Neuronal stem cell (in vitro differentiated cells): ENCODE measurements around the gene TNFRSF18.
A peak's percentile ranks its signal among the peaks of the same experiment; 100 is the strongest.

Experiments
- DNase-seq: peaks from one replicate; pipeline ENCODE4 v3.0.0-alpha.2; 2013; ENCODE audit warnings: low spot score
- H2AFZ ChIP-seq: one replicate; pipeline ENCODE4 v1.6.1; 2013; ENCODE audit warnings: mild to moderate bottlenecking, low read length, inconsistent platforms
- H2AK5ac ChIP-seq: 2 replicates; pipeline ENCODE4 v1.6.1; 2013; ENCODE audit warnings: low read depth, mild to moderate bottlenecking, inconsistent platforms, low read length, moderate library complexity, mixed read lengths
- H2BK120ac ChIP-seq: 2 replicates; pipeline ENCODE4 v1.6.1; 2013; ENCODE audit warnings: low read depth, mild to moderate bottlenecking, inconsistent platforms, low read length, moderate library complexity, mixed read lengths
- H2BK12ac ChIP-seq: one replicate; pipeline ENCODE4 v1.6.1; 2013; ENCODE audit warnings: low read length, inconsistent platforms
- H2BK15ac ChIP-seq: 2 replicates; pipeline ENCODE4 v1.6.1; 2013; ENCODE audit warnings: mild to moderate bottlenecking, low read length, inconsistent platforms, mixed read lengths
- H2BK5ac ChIP-seq: one replicate; pipeline ENCODE4 v1.6.1; 2013; ENCODE audit warnings: inconsistent platforms, mild to moderate bottlenecking, low read length, moderate library complexity
- H3K14ac ChIP-seq: one replicate; pipeline ENCODE4 v1.6.1; 2013; ENCODE audit warnings: low read length, inconsistent platforms
- H3K18ac ChIP-seq: 2 replicates; pipeline ENCODE4 v1.6.1; 2013; ENCODE audit warnings: low read length, inconsistent platforms
- H3K23ac ChIP-seq: 2 replicates; pipeline ENCODE4 v1.6.1; 2013; ENCODE audit warnings: low read depth, mild to moderate bottlenecking, mixed read lengths, low read length, inconsistent platforms; ENCODE audit not compliant: poor library complexity
- H3K27ac ChIP-seq: replicated peaks from 3 replicates; pipeline ENCODE4 v1.5.1; 2013; ENCODE audit warnings: low read length, inconsistent platforms
- H3K27me3 ChIP-seq, 3 experiments: 2 replicates each; pipeline ENCODE4 v1.6.1; 2013; ENCODE audit warnings: low read length in 3 of 3, mild to moderate bottlenecking in 2 of 3, inconsistent platforms in 1 of 3, low read depth in 1 of 3, mixed read lengths in 1 of 3, moderate library complexity in 1 of 3; ENCODE audit not compliant: control insufficient read depth in 3 of 3, insufficient read depth in 3 of 3
- H3K36me3 ChIP-seq, 2 donors: replicated peaks in 1 of 2; 2 replicates each; pipeline ENCODE4 v1.6.1; 2013; ENCODE audit warnings: low read length in 2 of 2; ENCODE audit not compliant: control insufficient read depth in 2 of 2, insufficient read depth in 2 of 2
- H3K4ac ChIP-seq: 2 replicates; pipeline ENCODE4 v1.6.1; 2013; ENCODE audit warnings: inconsistent platforms, mild to moderate bottlenecking, low read length, moderate library complexity
- H3K4me1 ChIP-seq, 2 donors: 1 replicate in 1 of 2; 2 replicates in 1 of 2; pipeline ENCODE4 v1.6.1; 2013; ENCODE audit warnings: low read length in 2 of 2, low read depth in 1 of 2; ENCODE audit not compliant: control insufficient read depth in 2 of 2, insufficient read depth in 1 of 2
- H3K4me2 ChIP-seq: one replicate; pipeline ENCODE4 v1.6.1; 2013; ENCODE audit warnings: mild to moderate bottlenecking, low read length, inconsistent platforms; ENCODE audit not compliant: insufficient read depth, poor library complexity, severe bottlenecking
- H3K4me3 ChIP-seq, 2 donors: 2 replicates each; pipeline ENCODE4 v1.5.1; 2013; ENCODE audit warnings: low read length in 2 of 2, mild to moderate bottlenecking in 2 of 2, inconsistent platforms in 1 of 2, moderate library complexity in 1 of 2
- H3K79me1 ChIP-seq: one replicate; pipeline ENCODE4 v1.6.1; 2013; ENCODE audit warnings: low read depth, mild to moderate bottlenecking, inconsistent platforms, low read length, moderate library complexity
- H3K9ac ChIP-seq: one replicate; pipeline ENCODE4 v1.6.1; 2013; ENCODE audit warnings: mild to moderate bottlenecking, low read depth, low read length, inconsistent platforms; ENCODE audit not compliant: poor library complexity
- H3K9me3 ChIP-seq, 2 donors: replicated peaks in 1 of 2; 2 replicates each; pipeline versions ENCODE3 to v1.6.1; 2013; ENCODE audit warnings: low read length in 2 of 2, mild to moderate bottlenecking in 2 of 2, inconsistent platforms in 1 of 2, low read depth in 1 of 2, mixed read lengths in 1 of 2, moderate library complexity in 1 of 2; ENCODE audit not compliant: control insufficient read depth in 2 of 2, insufficient read depth in 1 of 2
- H4K8ac ChIP-seq: one replicate; pipeline ENCODE4 v1.6.1; 2013; ENCODE audit warnings: low read depth, mild to moderate bottlenecking, inconsistent platforms, low read length, moderate library complexity
- H4K91ac ChIP-seq: one replicate; pipeline ENCODE4 v1.6.1; 2013; ENCODE audit warnings: low read length, low read depth, mild to moderate bottlenecking, inconsistent platforms; ENCODE audit not compliant: poor library complexity
- WGBS, 2 donors: extraction: QIAGEN DNeasy Blood & Tissue Kit; methylation state at CpG; one replicate each; pipeline ENCODE4 v1.1.7; 2013; ENCODE audit warnings: missing lambda C conversion rate in 2 of 2, mixed read lengths in 1 of 2; ENCODE audit not compliant: insufficient read length in 2 of 2, insufficient replicate concordance in 1 of 2; ENCODE audit errors: extremely low coverage in 2 of 2; 5-methylcytosine and 5-hydroxymethylcytosine counted together

Gene TNFRSF18

GRCh38 chr1:1239614-1240347 is 33.4 kb upstream of the TNFRSF18 start:
- Histone ChIP-seq H2BK120ac (no peak overlapping the region), H3K4me1 (peaks cover 11 to 38% of the 10 kb centered on the region in 2 donors), H3K23ac (peak overlapping the region; percentile 80), H3K9me3 (no peaks in the 10 kb centered on the region), H2AFZ (no peak overlapping the region), H3K27ac (no peak overlapping the region), H2AK5ac (peak overlapping the region; percentile 90), H2BK5ac (peak overlapping the region; percentile 70), H3K9ac (peak overlapping the region; percentile 77), H3K14ac (no peak overlapping the region), H4K91ac (peak overlapping the region; percentile 30), H3K4me3 (no peak overlapping the region), H4K8ac (no peak overlapping the region), H3K27me3 (peaks cover 0 to 4% (median 0%) of the 10 kb centered on the region in 3 experiments), H3K36me3 (peaks cover 0 to 3% of the 10 kb centered on the region in 2 donors), H2BK15ac (peak overlapping the region; percentile 58), H3K18ac (peak overlapping the region; percentile 85), H3K4ac (peak overlapping the region; percentile 37), H3K4me2 (no peak overlapping the region), H3K79me1 (peaks cover 2% of the 10 kb centered on the region), H2BK12ac (peak overlapping the region; percentile 84)
- no peak for DNase-seq
- WGBS, 2 donors = no CpG with 5 or more reads among the region's 30 CpGs

GRCh38 chr1:1239227-1239613 is 32.8 kb upstream of the TNFRSF18 start:
- peak overlapping the region; percentile 90 for H2AK5ac ChIP-seq
- H3K14ac ChIP-seq = no peak overlapping the region
- H3K23ac ChIP-seq = peak overlapping the region; percentile 80
- peak overlapping the region; percentile 84 for H2BK12ac ChIP-seq
- WGBS, 2 donors = no CpG with 5 or more reads among the region's 15 CpGs
- peak overlapping the region; percentile 30 for H4K91ac ChIP-seq
- H3K4ac ChIP-seq = peak overlapping the region; percentile 37
- no peak overlapping the region for H2AFZ ChIP-seq
- peak overlapping the region; percentile 70 for H2BK5ac ChIP-seq
- H3K27ac ChIP-seq = no peak overlapping the region
- peak overlapping the region; percentile 85 for H3K18ac ChIP-seq
- H3K36me3 ChIP-seq = peaks cover 4 to 8% of the 10 kb centered on the region in 2 donors
- no peak overlapping the region for H3K4me3 ChIP-seq
- H3K79me1 ChIP-seq = peaks cover 4% of the 10 kb centered on the region
- no peak overlapping the region for H3K4me2 ChIP-seq
- H3K27me3 ChIP-seq = peaks cover 0 to 4% (median 0%) of the 10 kb centered on the region in 3 experiments
- peak overlapping the region; percentile 77 for H3K9ac ChIP-seq
- H3K9me3 ChIP-seq = no peaks in the 10 kb centered on the region
- no peak for DNase-seq
- H3K4me1 ChIP-seq = peaks cover 10 to 38% of the 10 kb centered on the region in 2 donors
- H4K8ac ChIP-seq = no peak overlapping the region
- peak overlapping the region; percentile 58 for H2BK15ac ChIP-seq
- no peak overlapping the region for H2BK120ac ChIP-seq

- H3K79me1 ChIP-seq = peaks cover 4% of the 10 kb centered on the region
- no peak overlapping the region for H3K4me2 ChIP-seq
- peak overlapping the region; percentile 58 for H2BK12ac ChIP-seq
- H2AK5ac ChIP-seq = peak overlapping the region; percentile 90
- no peaks in the 10 kb centered on the region for H3K9me3 ChIP-seq
- no peak overlapping the region for H3K4ac ChIP-seq
- H3K27ac ChIP-seq = no peak overlapping the region
- peak overlapping the region; percentile 1 for H2BK120ac ChIP-seq
- H3K9ac ChIP-seq = no peak overlapping the region
- H3K4me1 ChIP-seq = peaks cover 10 to 34% of the 10 kb centered on the region in 2 donors
- no peak for DNase-seq
- H3K23ac ChIP-seq = peak overlapping the region; percentile 87
- peak overlapping the region; percentile 71 for H3K14ac ChIP-seq
- peak overlapping the region; percentile 58 for H2BK15ac ChIP-seq
- H4K8ac ChIP-seq = no peak overlapping the region
- peaks cover 4 to 13% of the 10 kb centered on the region in 2 donors for H3K36me3 ChIP-seq
- H3K4me3 ChIP-seq = no peak overlapping the region
- H2BK5ac ChIP-seq = peak overlapping the region; percentile 48
- H3K27me3 ChIP-seq = peaks cover 0 to 4% (median 0%) of the 10 kb centered on the region in 3 experiments
- H2AFZ ChIP-seq = no peak overlapping the region
- H4K91ac ChIP-seq = no peak overlapping the region
- WGBS, 2 donors = no CpG with 5 or more reads among the region's 19 CpGs
- H3K18ac ChIP-seq = peak overlapping the region; percentile 85
Measured at GRCh38 chr1:1238702-1239178, 32.3 kb upstream of the TNFRSF18 start.
